Measurements from ENCODE around the gene RAMP2.

GRCh38 chr17:42782166-42783061 lies 21.4 kb downstream of the RAMP2 start:
- TF ChIP-seq CTCF (conservative IDR thresholded peaks at IDR 0.05; ENCODE audit: low read depth in 2 of 2) (no peak), REST (IDR thresholded peaks at IDR 0.05; ENCODE audit: unreplicated experiment) (no peak), POLR2AphosphoS5 (IDR thresholded peaks at IDR 0.05; ENCODE audit: low read depth) (no peak), EZH2 (IDR thresholded peaks at IDR 0.05; ENCODE audit: low read depth, unreplicated experiment) (no peak), JUNB (IDR thresholded peaks at IDR 0.05; ENCODE audit: unreplicated experiment) (no peak), ZNF331 (CRISPR knock-in tag; IDR thresholded peaks at IDR 0.05; ENCODE audit: low read depth) (no peak), EZH2phosphoT487 (IDR thresholded peaks at IDR 0.05; ENCODE audit: unreplicated experiment) (no peak), ETS1 (IDR thresholded peaks at IDR 0.05) (no peak), CREB1 (CRISPR knock-in tag; IDR thresholded peaks at IDR 0.05; ENCODE audit: low read depth) (no peak), ZNF462 (CRISPR knock-in tag; IDR thresholded peaks at IDR 0.05) (no peak), NANOG (IDR thresholded peaks at IDR 0.05; ENCODE audit: borderline replicate concordance) (no peak), ZNF114 (CRISPR knock-in tag; IDR thresholded peaks at IDR 0.05) (no peak)
